GM19395 (cell line): ENCODE data around the gene EHD3.

Experiments used
- ATAC-seq: cut with Tn5 transposase; IDR thresholded peaks from one replicate; pipeline ENCODE4 v1.9.1; 2021; ENCODE audit warnings: mild to moderate bottlenecking, moderate library complexity; ENCODE audit not compliant: unreplicated experiment

Gene EHD3

GRCh38 chr2:31234683-31235503 lies 941 bp downstream of the EHD3 start:
- no peak for ATAC-seq

- no peak for ATAC-seq
These were observed 1.6 kb downstream of the EHD3 start for GRCh38 chr2:31235504-31235902.

- no peak for ATAC-seq
These were observed 2.7 kb downstream of the EHD3 start for GRCh38 chr2:31236433-31237205.

GRCh38 chr2:31237348-31238017 lies 3.5 kb downstream of the EHD3 start:
- no peak for ATAC-seq

GRCh38 chr2:31238126-31238905 lies 4.4 kb downstream of the EHD3 start:
- ATAC-seq = no peak

GRCh38 chr2:31238906-31239592 lies 5.1 kb downstream of the EHD3 start:
- no peak for ATAC-seq

- no peak for ATAC-seq
These were observed 5.7 kb downstream of the EHD3 start for GRCh38 chr2:31239593-31240177.

- ATAC-seq = no peak
These were observed 6.7 kb downstream of the EHD3 start for GRCh38 chr2:31240381-31241365.

GRCh38 chr2:31241625-31242270 lies 7.8 kb downstream of the EHD3 start:
- no peak for ATAC-seq

- no peak for ATAC-seq
These were observed 9.1 kb downstream of the EHD3 start for GRCh38 chr2:31243053-31243452.

GRCh38 chr2:31244101-31244500 lies 10.1 kb downstream of the EHD3 start:
- ATAC-seq = no peak

GRCh38 chr2:31246184-31246852 lies 12.4 kb downstream of the EHD3 start:
- no peak for ATAC-seq

GRCh38 chr2:31247711-31248110 lies 13.8 kb downstream of the EHD3 start:
- no peak for ATAC-seq

GRCh38 chr2:31248139-31248538 lies 14.2 kb downstream of the EHD3 start:
- no peak for ATAC-seq

GRCh38 chr2:31249009-31249690 lies 15.2 kb downstream of the EHD3 start:
- no peak for ATAC-seq

GRCh38 chr2:31251018-31251417 lies 17.1 kb downstream of the EHD3 start:
- no peak for ATAC-seq

- no peak for ATAC-seq
These were observed 17.9 kb downstream of the EHD3 start for GRCh38 chr2:31251851-31252250.
